HG03469 (cell line): ENCODE measurements around the gene POC1A.
"Not testable (repeated sequence)": the region's sequence is repeated elsewhere in the genome, so short reads cannot be mapped to it uniquely, and the experiment has no call there.

ENCODE experiments used
- ATAC-seq: cut with Tn5 transposase; IDR thresholded peaks from one replicate; pipeline ENCODE4 v1.9.1; 2021; ENCODE audit warnings: mild to moderate bottlenecking, moderate library complexity, moderate number of reproducible peaks; ENCODE audit not compliant: unreplicated experiment

Gene POC1A

DNA sequence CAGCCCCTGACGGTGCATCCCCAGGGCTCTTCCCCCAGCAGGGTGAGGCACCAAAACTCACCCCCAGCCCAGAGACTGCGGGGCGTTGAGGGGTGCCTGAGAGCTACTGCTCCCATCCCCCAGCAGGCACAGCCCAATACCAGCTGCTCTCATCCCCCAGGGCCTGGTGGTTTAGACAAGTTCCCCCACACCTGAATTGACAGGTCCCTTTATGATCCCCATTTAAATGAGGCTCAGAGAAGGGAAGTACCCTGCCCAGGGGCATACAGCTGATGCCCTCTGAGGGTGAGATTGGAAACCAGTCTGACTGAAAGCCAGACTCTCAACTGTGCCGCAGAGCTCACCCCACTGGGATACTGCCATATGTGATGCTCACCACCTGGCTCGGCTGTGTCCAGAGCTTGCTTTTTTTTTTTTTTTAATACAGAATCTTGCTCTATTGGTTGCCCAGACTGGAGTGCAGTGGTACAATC is 118.0 kb downstream of the POC1A start:
- ATAC-seq = no peak

- ATAC-seq = no peak
Observed at GRCh38 chr3:52034651-52035050, 119.6 kb downstream of the POC1A start.

DNA sequence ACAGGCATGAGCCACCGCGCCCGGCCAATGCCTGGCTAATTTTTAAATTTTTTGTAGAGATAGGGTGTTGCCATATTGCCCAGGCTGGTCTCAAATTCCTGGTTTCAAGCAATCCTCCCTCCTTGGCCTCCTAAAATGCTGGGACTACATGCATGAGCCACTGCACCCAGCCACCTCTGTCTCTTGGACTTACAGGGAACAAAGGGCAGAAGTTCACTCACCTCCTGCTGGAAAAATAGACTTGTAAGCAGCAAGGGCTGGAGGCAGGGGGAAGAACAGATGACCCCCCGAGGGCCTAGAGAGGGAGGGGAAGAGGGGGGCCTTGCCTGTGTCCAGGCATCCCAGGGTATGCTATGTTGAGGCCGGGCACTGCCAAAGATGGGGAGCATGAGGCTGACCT is 120.0 kb downstream of the POC1A start:
- ATAC-seq = no peak

GRCh38 chr3:52033748-52034147 is 120.5 kb downstream of the POC1A start:
- ATAC-seq = not testable (repeated sequence)

DNA sequence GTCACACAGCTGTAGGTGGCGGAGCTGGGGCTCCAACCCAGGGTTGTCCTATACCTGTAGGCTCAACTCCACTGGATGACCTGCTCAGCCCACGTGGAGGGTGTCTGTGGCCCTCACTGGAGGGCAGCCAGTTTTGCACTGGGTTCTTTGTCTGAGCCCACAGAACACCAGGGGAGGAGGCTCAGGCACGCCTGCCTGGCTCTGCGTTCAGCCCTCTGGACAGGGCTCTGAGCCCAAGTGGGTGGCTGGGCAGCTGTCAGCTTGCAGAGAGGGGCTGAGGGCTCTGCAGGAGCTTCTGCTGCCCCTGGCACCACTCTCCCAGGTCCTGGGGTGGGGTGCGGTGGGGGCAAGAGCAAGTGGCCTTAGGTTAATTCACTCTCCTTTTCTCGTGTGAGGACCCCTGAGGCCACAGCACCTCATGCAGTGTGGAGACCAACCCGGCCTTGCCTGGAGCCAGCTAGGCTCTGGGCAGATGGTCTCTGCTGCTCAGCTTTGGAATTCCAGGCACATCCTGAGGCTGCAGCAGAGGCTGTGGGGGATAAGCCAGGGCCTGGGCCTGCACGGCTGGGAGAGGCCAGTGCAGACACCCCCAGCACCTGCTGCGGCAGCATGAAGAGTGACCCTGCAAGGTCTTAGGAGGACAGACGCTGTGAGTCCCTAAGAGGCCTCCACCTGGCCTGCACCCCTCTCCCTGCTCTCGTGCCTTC is 121.4 kb downstream of the POC1A start:
- no peak for ATAC-seq

DNA sequence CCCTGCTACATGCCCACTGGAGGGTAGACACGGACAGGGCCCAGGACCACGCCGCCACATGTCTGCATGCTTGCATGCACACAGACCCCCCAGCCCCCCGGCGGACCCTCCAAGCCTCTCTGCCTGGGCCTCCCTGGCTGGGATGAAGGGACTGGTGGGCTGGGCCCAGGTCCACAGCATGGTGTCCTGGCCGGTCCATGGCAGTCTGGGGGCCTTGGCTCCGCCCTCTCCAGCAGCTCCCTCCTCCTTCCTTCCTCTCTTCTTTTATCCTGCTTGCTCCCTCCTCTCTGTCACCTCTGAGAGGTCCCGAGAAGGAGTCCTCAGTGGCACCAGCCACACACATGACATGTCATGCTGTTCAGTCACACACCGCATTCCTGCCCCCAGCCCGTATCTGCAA is 122.3 kb downstream of the POC1A start:
- ATAC-seq = no peak

DNA sequence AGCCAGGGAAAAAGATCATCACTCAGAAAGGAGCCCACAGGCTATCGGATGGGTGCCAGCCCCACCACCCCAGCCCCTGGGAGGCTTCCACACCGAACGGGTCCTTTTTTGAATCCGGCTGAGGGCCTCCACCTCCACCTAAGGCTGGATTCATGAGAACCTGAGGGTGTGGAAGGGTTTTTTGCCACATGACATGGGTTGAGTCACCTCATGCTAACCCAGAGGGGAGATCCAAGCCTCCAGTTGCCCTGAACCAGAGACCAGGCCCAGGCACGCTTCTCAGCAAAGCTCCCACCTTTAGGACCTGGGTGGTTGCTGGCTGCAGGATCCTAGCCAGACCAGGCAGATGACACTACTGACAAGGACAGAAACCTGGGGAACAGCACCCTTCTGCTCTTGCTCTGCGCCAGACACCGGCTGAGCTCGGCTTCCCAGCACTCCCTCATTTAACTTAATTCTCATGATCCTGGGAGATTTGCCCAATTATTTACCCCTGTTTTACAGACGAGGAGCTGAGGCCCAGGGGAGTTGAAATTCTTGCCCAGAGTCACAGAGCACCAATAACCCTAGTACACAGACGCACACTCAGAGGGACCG is 123.4 kb downstream of the POC1A start:
- ATAC-seq = no peak

DNA sequence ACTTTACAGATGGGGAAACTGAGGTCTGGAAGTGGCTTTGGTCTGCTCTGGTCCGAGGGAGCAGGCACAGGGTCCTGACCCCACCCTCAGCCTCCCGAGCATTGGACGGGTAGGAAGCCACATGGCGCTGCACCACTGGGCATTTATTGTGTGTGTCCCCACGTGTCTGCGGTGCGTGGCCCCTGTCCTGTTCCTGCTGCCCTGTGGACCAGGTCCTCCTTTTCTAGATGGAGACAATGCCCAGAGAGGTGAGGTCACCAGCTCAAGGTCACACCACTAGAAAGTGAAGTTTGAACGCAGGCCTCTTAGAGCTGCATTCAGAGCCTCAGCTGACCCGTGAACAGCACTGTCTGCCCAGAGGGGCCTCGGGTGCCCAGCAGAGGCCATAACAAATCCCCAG is 124.7 kb downstream of the POC1A start:
- ATAC-seq = no peak

DNA sequence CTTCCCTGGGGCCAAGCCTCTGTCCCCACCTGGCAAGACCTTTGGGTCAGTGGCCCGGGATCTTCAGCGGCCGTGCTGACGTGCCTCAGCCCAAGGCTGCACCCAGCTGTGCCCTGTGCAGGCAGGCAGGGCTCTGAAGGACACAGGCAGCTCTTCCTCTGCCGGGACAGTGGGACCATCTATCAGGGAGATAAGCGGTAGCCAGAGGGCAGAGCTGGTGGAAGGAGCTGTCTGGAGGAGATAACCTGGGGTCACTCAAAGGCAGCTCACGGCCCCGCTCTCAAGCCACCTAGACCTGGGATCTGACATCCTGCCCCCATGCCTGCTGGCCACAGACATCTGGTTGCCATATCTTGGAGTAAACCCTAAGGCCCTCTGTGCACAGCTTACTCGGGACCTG is 125.2 kb downstream of the POC1A start:
- no peak for ATAC-seq

GRCh38 chr3:52028572-52028971 is 125.7 kb downstream of the POC1A start:
- ATAC-seq = no peak

- ATAC-seq = no peak
Observed at GRCh38 chr3:52026041-52026440, 128.2 kb downstream of the POC1A start.

- ATAC-seq = no peak
Observed at GRCh38 chr3:52025453-52025852, 128.8 kb downstream of the POC1A start.
